ENCODE measurements around the gene HEATR1.

DNA sequence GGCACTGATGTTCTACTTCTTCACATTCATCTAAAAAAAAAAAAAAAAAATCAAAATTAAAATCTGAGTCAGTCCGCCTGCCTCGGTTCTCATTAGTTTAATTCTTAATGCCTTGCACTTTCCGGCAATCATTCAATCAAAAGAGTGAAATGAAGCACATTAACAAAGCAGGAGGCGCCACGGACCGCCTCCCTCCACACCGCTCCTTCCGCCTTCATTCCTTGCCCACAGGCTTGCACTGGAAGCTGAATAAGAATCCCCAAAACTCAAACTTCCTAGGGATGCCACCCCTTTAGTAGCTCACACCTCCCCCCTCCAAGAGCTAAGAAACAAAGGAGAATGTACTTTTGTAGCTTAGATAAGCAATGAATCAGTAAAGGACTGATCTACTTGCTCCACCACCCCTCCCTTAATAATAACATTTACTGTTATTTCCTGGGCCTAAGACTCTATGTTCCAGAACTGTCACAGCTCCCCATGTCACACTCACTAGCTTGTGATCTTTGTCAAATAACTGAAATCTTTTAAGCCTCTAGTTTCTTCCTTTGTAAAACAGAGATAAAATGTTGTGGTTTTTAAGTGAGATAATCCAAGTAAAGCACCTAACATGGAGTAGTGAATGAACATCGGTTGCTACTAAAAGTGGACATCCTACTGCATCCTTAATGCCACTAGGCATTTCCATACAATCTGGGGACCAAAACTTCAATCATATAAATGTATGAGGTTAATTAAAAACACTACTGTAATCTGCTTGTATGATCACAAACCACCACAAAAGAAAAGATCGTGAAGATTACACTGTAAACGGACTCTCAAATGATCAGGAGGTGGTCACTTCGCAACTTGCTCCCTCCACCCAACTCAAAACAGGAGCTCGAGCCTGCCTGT is 53.1 kb downstream of the HEATR1 start:
- TF ChIP-seq, protein P1, sequence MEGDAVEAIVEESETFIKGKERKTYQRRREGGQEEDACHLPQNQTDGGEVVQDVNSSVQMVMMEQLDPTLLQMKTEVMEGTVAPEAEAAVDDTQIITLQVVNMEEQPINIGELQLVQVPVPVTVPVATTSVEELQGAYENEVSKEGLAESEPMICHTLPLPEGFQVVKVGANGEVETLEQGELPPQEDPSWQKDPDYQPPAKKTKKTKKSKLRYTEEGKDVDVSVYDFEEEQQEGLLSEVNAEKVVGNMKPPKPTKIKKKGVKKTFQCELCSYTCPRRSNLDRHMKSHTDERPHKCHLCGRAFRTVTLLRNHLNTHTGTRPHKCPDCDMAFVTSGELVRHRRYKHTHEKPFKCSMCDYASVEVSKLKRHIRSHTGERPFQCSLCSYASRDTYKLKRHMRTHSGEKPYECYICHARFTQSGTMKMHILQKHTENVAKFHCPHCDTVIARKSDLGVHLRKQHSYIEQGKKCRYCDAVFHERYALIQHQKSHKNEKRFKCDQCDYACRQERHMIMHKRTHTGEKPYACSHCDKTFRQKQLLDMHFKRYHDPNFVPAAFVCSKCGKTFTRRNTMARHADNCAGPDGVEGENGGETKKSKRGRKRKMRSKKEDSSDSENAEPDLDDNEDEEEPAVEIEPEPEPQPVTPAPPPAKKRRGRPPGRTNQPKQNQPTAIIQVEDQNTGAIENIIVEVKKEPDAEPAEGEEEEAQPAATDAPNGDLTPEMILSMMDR (IDR thresholded peaks at IDR 0.05) = no peak
- no peak for TF ChIP-seq POLR2A (IDR thresholded peaks at IDR 0.05)
